Neural progenitor cell (in vitro differentiated cells): ENCODE measurements around the gene DISP2.
A peak's percentile ranks its signal among the peaks of the same experiment; 100 is the strongest.

Source experiments
- EZH2 ChIP-seq: fragments of 200-600 bp; sonication (generic); IDR thresholded peaks from 2 replicates; pipeline ENCODE4 v1.6.1; 2017; ENCODE audit warnings: antibody characterized with exemption, mild to moderate bottlenecking, moderate library complexity
- EZH2phosphoT487 ChIP-seq: fragments of 200-600 bp; sonication (generic); IDR thresholded peaks from 2 replicates; pipeline ENCODE4 v1.6.1; 2017; ENCODE audit warnings: antibody characterized with exemption
- TF ChIP-seq, protein P1 (sequence below): fragments of 200-600 bp; sonication (generic); IDR thresholded peaks from 2 replicates; pipeline ENCODE4 v1.5.1; 2017; ENCODE audit warnings: antibody characterized with exemption, mild to moderate bottlenecking

GRCh38 chr15:40339621-40339945 lies 18.4 kb upstream of the DISP2 start:
- TF ChIP-seq, protein P1, sequence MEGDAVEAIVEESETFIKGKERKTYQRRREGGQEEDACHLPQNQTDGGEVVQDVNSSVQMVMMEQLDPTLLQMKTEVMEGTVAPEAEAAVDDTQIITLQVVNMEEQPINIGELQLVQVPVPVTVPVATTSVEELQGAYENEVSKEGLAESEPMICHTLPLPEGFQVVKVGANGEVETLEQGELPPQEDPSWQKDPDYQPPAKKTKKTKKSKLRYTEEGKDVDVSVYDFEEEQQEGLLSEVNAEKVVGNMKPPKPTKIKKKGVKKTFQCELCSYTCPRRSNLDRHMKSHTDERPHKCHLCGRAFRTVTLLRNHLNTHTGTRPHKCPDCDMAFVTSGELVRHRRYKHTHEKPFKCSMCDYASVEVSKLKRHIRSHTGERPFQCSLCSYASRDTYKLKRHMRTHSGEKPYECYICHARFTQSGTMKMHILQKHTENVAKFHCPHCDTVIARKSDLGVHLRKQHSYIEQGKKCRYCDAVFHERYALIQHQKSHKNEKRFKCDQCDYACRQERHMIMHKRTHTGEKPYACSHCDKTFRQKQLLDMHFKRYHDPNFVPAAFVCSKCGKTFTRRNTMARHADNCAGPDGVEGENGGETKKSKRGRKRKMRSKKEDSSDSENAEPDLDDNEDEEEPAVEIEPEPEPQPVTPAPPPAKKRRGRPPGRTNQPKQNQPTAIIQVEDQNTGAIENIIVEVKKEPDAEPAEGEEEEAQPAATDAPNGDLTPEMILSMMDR = peak; percentile 16
- TF ChIP-seq EZH2 (no peak), EZH2phosphoT487 (no peak)
